ENCODE measurements around the gene AOC3.

AOC3 gene

GRCh38 chr17:42832934-42833766 lies 17.8 kb upstream of the AOC3 start, which contains the start of gene PSME3:
PSME3 (plus strand) TSS chr17:42833397; CDS start chr17:42833632, 235 bp downstream.
- FAIRE-seq: no peak

GRCh38 chr17:42833767-42834422 lies 17.1 kb upstream of the AOC3 start:
- TF ChIP-seq CTCF (IDR thresholded peaks at IDR 0.05; ENCODE audit: insufficient read depth, missing control alignments): no peak
- FAIRE-seq (no peak), DNase-seq (ENCODE audit: insufficient read length, low spot score) (no peak)

More at GRCh38 chr17:42832934-42833766, 17.8 kb upstream of the AOC3 start, which contains the start of gene PSME3:
- DNase-seq (ENCODE audit: insufficient read length, low spot score): peak; percentile 81
- no peak for TF ChIP-seq CTCF (IDR thresholded peaks at IDR 0.05; ENCODE audit: insufficient read depth, missing control alignments)

GRCh38 chr17:42835732-42836131 lies 15.3 kb upstream of the AOC3 start:
- FAIRE-seq (no peak), DNase-seq (ENCODE audit: insufficient read length, low spot score) (no peak)
- no peak for TF ChIP-seq CTCF (IDR thresholded peaks at IDR 0.05; ENCODE audit: insufficient read depth, missing control alignments)

DNA sequence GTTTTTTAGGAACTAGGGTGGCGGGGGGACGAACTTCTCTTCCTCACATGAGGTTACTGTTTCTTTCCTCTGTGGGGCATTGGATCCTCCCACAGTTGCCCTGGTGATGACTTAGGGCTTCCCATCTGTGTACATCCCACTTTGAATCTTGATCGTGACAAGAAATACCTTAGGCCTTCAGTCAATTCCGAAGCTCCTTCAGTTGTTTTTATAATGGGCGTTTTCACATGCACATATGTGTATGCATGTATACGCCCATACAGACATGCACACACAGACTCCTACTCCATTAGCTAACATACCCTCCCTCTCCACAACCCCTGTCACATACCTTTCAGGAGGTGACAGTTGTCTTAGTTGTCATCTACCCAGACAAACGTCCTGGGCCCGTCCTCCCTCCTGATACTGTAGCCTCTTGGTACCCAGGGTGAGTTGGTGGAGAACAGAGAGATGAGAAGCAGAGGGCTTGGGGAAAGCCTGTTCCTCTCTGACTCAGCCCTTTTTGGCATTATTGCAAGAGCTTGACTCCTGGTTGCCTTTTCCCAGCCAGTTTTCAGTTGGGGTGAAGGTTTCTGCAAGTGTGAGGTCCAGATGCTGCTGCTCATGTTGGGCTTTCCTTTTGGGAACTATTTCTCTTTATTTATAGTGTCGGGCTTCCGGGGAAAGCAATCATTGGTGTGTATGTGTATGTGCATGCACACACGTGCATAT lies 8.9 kb upstream of the AOC3 start:
- FAIRE-seq (no peak), DNase-seq (ENCODE audit: insufficient read length, low spot score) (no peak)
- no peak for TF ChIP-seq CTCF (IDR thresholded peaks at IDR 0.05; ENCODE audit: insufficient read depth, missing control alignments)

- peak; percentile 97 for TF ChIP-seq CTCF (IDR thresholded peaks at IDR 0.05; ENCODE audit: insufficient read depth, missing control alignments)
- FAIRE-seq (no peak), DNase-seq (ENCODE audit: insufficient read length, low spot score) (peak; percentile 72)
Measured at GRCh38 chr17:42843358-42843934, 7.6 kb upstream of the AOC3 start.

DNA sequence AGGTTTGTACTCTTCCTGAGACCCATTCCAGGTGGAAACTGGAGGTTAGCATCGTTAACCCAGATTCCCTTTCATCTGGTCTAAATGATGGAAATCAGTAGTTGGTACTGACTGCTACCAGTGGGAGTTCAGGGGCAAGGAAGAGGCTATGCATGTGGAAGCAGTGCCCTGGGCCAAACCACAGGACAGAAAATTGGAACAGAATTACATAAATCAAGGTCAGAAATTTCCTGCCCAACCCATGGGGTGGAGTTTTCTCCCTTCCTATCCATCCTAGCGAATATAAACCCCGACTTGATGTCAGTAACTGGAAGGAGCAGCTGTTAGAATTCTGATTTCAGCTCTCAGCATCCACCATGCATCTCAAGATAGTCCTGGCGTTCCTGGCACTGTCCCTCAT lies 6.7 kb upstream of the AOC3 start, which contains the start of gene AOC2:
TSS of gene AOC2 (plus strand) at position 310 of the 400 bp plus-strand sequence. CDS start at position 357, 47 bp downstream.
- no peak for DNase-seq (ENCODE audit: insufficient read length, low spot score)
- TF ChIP-seq CTCF (IDR thresholded peaks at IDR 0.05; ENCODE audit: insufficient read depth, missing control alignments): no peak
- FAIRE-seq: no peak
